HepG2 (cell line): ENCODE data around the gene FALEC. TPM values are rescaled to one million over a fixed set of nuclear protein-coding genes. Genes with fewer than 3 reads are reported as not detected.

ENCODE experiments used
- AGO2 ChIP-seq: fragments of 200-400 bp; formaldehyde crosslinking; optimal IDR thresholded peaks from 2 replicates; pipeline ENCODE3; 2017; ENCODE audit warnings: mild to moderate bottlenecking, low read depth, low read length, moderate library complexity
- AKAP8 ChIP-seq: sonication (generic); formaldehyde crosslinking; IDR thresholded peaks from 2 replicates; pipeline ENCODE4 v1.5.1; 2020; ENCODE audit warnings: mild to moderate bottlenecking, missing genetic modification reagents
- BORCS8-MEF2B ChIP-seq: sonication (generic); formaldehyde crosslinking; IDR thresholded peaks from 2 replicates; pipeline ENCODE4 v1.8.0; 2022; ENCODE audit warnings: mild to moderate bottlenecking, missing genetic modification reagents
- CTCF ChIP-seq: sonication (generic); formaldehyde crosslinking; IDR thresholded peaks from 2 replicates; pipeline ENCODE4 v1.5.0; 2020; ENCODE audit warnings: mild to moderate bottlenecking, missing genetic modification reagents, moderate library complexity
- EP300 ChIP-seq, 3 experiments: sonication (generic) in 1 of 3; formaldehyde crosslinking in 1 of 3; IDR thresholded peaks; 2 replicates each; pipeline versions ENCODE4 v1.5.1 to v1.6.1; 2011 to 2020; ENCODE audit warnings: low read depth in 2 of 3, low read length in 2 of 3, borderline replicate concordance in 1 of 3, improper control_type of control experiment in 1 of 3, mild to moderate bottlenecking in 1 of 3, missing genetic modification reagents in 1 of 3, moderate library complexity in 1 of 3
- FOSL1 ChIP-seq: sonication (generic); formaldehyde crosslinking; IDR thresholded peaks from 2 replicates; pipeline ENCODE4 v1.9.0; 2021; ENCODE audit warnings: missing genetic modification reagents, borderline replicate concordance
- HNRNPL ChIP-seq: fragments of 200-400 bp; formaldehyde crosslinking; IDR thresholded peaks from 2 replicates; pipeline ENCODE4 v1.6.1; 2017; ENCODE audit warnings: mild to moderate bottlenecking, low read depth, low read length
- KDM2A ChIP-seq: sonication (generic); formaldehyde crosslinking; IDR thresholded peaks from 2 replicates; pipeline ENCODE4 v1.4.0; 2020; ENCODE audit warnings: low read depth, missing genetic modification reagents, borderline replicate concordance
- MAFF ChIP-seq: IDR thresholded peaks from 2 replicates; pipeline ENCODE4 v1.6.1; 2011; ENCODE audit warnings: low read depth, low read length, improper control_type of control experiment
- MBD4 ChIP-seq: IDR thresholded peaks from 2 replicates; pipeline ENCODE4 v1.6.1; 2012; ENCODE audit warnings: low read length, inconsistent platforms, borderline replicate concordance
- RAD21 ChIP-seq: fragments of 450-650 bp; formaldehyde crosslinking; IDR thresholded peaks from 2 replicates; pipeline ENCODE4 v1.5.0; 2020; ENCODE audit warnings: mild to moderate bottlenecking
- RXRB ChIP-seq: IDR thresholded peaks from 2 replicates; pipeline ENCODE4 v1.6.1; 2016; ENCODE audit warnings: borderline replicate concordance, missing genetic modification reagents, missing compliant biosample characterization
- SIN3A ChIP-seq: IDR thresholded peaks from 2 replicates; pipeline ENCODE4 v1.6.1; 2011; ENCODE audit warnings: low read depth, mild to moderate bottlenecking, control low read depth, low read length, borderline replicate concordance
- TEAD3 ChIP-seq: optimal IDR thresholded peaks from 2 replicates; pipeline ENCODE3; 2016; ENCODE audit warnings: borderline replicate concordance
- TFAP4 ChIP-seq: sonication (generic); IDR thresholded peaks from 2 replicates; pipeline ENCODE4 v1.6.1; 2016; ENCODE audit warnings: low read depth, borderline replicate concordance
- XRCC5 ChIP-seq: fragments of 200-400 bp; formaldehyde crosslinking; optimal IDR thresholded peaks from 2 replicates; pipeline ENCODE3; 2017; ENCODE audit warnings: mild to moderate bottlenecking, low read length
- ZBTB38 ChIP-seq: sonication (generic); formaldehyde crosslinking; IDR thresholded peaks from 2 replicates; pipeline ENCODE4 v1.5.1; 2020; ENCODE audit warnings: mild to moderate bottlenecking, missing genetic modification reagents
- ZNF414 ChIP-seq: sonication (generic); formaldehyde crosslinking; IDR thresholded peaks from 2 replicates; pipeline ENCODE4 v1.5.0; 2020; ENCODE audit warnings: missing genetic modification reagents
- ZNF569 ChIP-seq: sonication (generic); formaldehyde crosslinking; IDR thresholded peaks from 2 replicates; pipeline ENCODE4 v1.5.0; 2020; ENCODE audit warnings: mild to moderate bottlenecking, missing genetic modification reagents, moderate library complexity, borderline replicate concordance
- ZNF670 ChIP-seq: sonication (generic); formaldehyde crosslinking; IDR thresholded peaks from 2 replicates; pipeline ENCODE4 v1.8.0; 2022; ENCODE audit warnings: mild to moderate bottlenecking, missing genetic modification reagents, borderline replicate concordance
- ZNF768 ChIP-seq: sonication (generic); formaldehyde crosslinking; IDR thresholded peaks from 2 replicates; pipeline ENCODE4 v1.4.0; 2020; ENCODE audit warnings: missing genetic modification reagents
- polyA plus RNA-seq, 8 experiments: library from polyadenylated mRNA; depleted of rRNA in 3 of 8; stranded (reverse) in 7 of 8; unstranded in 1 of 8; fragments of >200 nt; fragmentation: Illumina TruSeq in 4 of 8; extraction: Trizol in 4 of 8; gene quantifications; 2 replicates each; pipeline versions ENCODE4 v1.2.1 to v1.2.3, GENCODE V29; 2011 to 2016; ENCODE audit warnings: low read depth in 4 of 8, missing spikeins in 1 of 8, mixed read lengths in 1 of 8; ENCODE audit not compliant: insufficient read depth in 1 of 8
- total RNA-seq, 5 experiments: library from RNA; depleted of rRNA; stranded (reverse); fragments of >200 nt; fragmentation: Illumina TruSeq; extraction: Trizol; gene quantifications; 2 replicates each; pipeline ENCODE4 v1.2.3, GENCODE V29; 2016; ENCODE audit warnings: low read depth in 1 of 5
- TF ChIP-seq, protein P1 (sequence below): IDR thresholded peaks from 2 replicates; pipeline ENCODE4 v1.6.1; 2018; ENCODE audit warnings: missing genetic modification reagents, mild to moderate bottlenecking, missing compliant biosample characterization
- TF ChIP-seq, protein P2 (sequence below): sonication (generic); formaldehyde crosslinking; IDR thresholded peaks from 2 replicates; pipeline ENCODE4 v1.9.0; 2022; ENCODE audit warnings: missing genetic modification reagents, mild to moderate bottlenecking, borderline replicate concordance

Gene FALEC
- total and polyA plus RNA-seq, 2 of the 13 experiments (the other 11 are each of a cell fraction or from before 2014, with no cell fraction given): 0.33 to 0.71 TPM

DNA sequence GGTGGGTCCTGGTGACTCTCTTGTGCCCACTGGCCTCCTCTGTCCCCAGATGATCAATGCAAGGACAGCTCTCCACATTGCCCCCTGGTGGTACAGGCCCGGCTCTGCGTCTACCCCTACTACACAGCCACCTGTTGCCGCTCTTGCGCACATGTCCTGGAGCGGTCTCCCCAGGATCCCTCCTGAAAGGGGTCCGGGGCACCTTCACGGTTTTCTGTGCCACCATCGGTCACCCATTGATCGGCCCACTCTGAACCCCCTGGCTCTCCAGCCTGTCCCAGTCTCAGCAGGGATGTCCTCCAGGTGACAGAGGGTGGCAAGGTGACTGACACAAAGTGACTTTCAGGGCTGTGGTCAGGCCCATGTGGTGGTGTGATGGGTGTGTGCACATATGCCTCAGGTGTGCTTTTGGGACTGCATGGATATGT is 44.5 kb downstream of the FALEC start (continued):
- TF ChIP-seq CTCF (CRISPR knock-in tag): peak; percentile 92
- TF ChIP-seq RAD21: peak; percentile 79
- no peak for TF ChIP-seq ZNF414
- 0 out of 2 replicates have a peak, but pooled peaks have one; percentile 22 for TF ChIP-seq RXRB (CRISPR knock-in tag)
- TF ChIP-seq AGO2: peak; percentile 77
- peak; percentile 9 for TF ChIP-seq TEAD3 (CRISPR knock-in tag)
- TF ChIP-seq ZNF768 (CRISPR knock-in tag): 0 out of 2 replicates have a peak, but pooled peaks have one; percentile 31
- no peak for TF ChIP-seq SIN3A
- TF ChIP-seq HNRNPL: 0 out of 2 replicates have a peak, but pooled peaks have one; percentile 43
- TF ChIP-seq KDM2A: peak; percentile 56; the same call in 1 of the 2 replicates
- TF ChIP-seq TFAP4: peak; percentile 50; the same call in 1 of the 2 replicates
- peak; percentile 69 for TF ChIP-seq XRCC5
- TF ChIP-seq FOSL1: no peak
- no peak for TF ChIP-seq ZNF569 (CRISPR knock-in tag)
- TF ChIP-seq, protein P1, sequence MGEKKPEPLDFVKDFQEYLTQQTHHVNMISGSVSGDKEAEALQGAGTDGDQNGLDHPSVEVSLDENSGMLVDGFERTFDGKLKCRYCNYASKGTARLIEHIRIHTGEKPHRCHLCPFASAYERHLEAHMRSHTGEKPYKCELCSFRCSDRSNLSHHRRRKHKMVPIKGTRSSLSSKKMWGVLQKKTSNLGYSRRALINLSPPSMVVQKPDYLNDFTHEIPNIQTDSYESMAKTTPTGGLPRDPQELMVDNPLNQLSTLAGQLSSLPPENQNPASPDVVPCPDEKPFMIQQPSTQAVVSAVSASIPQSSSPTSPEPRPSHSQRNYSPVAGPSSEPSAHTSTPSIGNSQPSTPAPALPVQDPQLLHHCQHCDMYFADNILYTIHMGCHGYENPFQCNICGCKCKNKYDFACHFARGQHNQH: 0 out of 2 replicates have a peak, but pooled peaks have one; percentile 18
- peak; percentile 74 for TF ChIP-seq BORCS8-MEF2B
- TF ChIP-seq AKAP8 (CRISPR knock-in tag): 0 out of 2 replicates have a peak, but pooled peaks have one; percentile 57
- no peak for TF ChIP-seq MBD4
- no peak for TF ChIP-seq EP300 (IDR thresholded peaks at IDR 0.05; ENCODE audit: low read depth in 2 of 2, low read length in 2 of 2)
- 0 out of 2 replicates have a peak, but pooled peaks have one; percentile 9 for TF ChIP-seq EP300 (CRISPR knock-in tag; IDR thresholded peaks at IDR 0.05; ENCODE audit: borderline replicate concordance)
- TF ChIP-seq, protein P2, sequence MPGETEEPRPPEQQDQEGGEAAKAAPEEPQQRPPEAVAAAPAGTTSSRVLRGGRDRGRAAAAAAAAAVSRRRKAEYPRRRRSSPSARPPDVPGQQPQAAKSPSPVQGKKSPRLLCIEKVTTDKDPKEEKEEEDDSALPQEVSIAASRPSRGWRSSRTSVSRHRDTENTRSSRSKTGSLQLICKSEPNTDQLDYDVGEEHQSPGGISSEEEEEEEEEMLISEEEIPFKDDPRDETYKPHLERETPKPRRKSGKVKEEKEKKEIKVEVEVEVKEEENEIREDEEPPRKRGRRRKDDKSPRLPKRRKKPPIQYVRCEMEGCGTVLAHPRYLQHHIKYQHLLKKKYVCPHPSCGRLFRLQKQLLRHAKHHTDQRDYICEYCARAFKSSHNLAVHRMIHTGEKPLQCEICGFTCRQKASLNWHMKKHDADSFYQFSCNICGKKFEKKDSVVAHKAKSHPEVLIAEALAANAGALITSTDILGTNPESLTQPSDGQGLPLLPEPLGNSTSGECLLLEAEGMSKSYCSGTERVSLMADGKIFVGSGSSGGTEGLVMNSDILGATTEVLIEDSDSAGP (CRISPR knock-in tag): 0 out of 2 replicates have a peak, but pooled peaks have one; percentile 18
- no peak for TF ChIP-seq ZNF670 (CRISPR knock-in tag)
- no peak for TF ChIP-seq MAFF
- peak; percentile 77 for TF ChIP-seq ZBTB38
